Bronchial epithelial cell (primary cell): Measurements from ENCODE around the gene ESPL1. TPM values are rescaled to one million over a fixed set of nuclear protein-coding genes. Genes with fewer than 3 reads are reported as not detected.

Experiments used
- DNase-seq: peaks from one replicate; pipeline ENCODE4 v3.0.0-alpha.2; 2010; ENCODE audit warnings: low read depth
- FAIRE-seq: peaks from 2 replicates; lab custom pipeline; 2011; peaks lifted over from hg19 to GRCh38; lab: Jason Lieb, UNC
- H3K27me3 ChIP-seq: 2 replicates; pipeline ENCODE4 v1.5.1; 2011; ENCODE audit warnings: low read length; ENCODE audit not compliant: control insufficient read depth, insufficient read depth
- H3K36me3 ChIP-seq: 2 replicates; pipeline ENCODE4 v1.5.1; 2011; ENCODE audit warnings: low read length; ENCODE audit not compliant: control insufficient read depth, insufficient read depth
- H3K4me3 ChIP-seq: 2 replicates; pipeline ENCODE4 v1.5.1; 2011; ENCODE audit warnings: mild to moderate bottlenecking, low read depth, low read length, control low read depth
- CTCF ChIP-seq: IDR thresholded peaks from 2 replicates; pipeline ENCODE4 v1.5.1; 2011; ENCODE audit warnings: mild to moderate bottlenecking, moderate library complexity, low read length, control low read depth, inconsistent platforms; ENCODE audit not compliant: insufficient read depth, severe bottlenecking
- total RNA-seq: library from RNA; depleted of rRNA; stranded (reverse); fragments of >200 nt; gene quantifications from 2 replicates; pipeline ENCODE4 v1.2.1, GENCODE V29; 2014

ESPL1 gene
- total RNA-seq, 1 donor from 2014 or later, result 0.26 TPM

- FAIRE-seq (no peak), DNase-seq (no peak)
- H3K36me3 ChIP-seq, result peaks cover 4% of the 10 kb centered on the region
- no peak for TF ChIP-seq CTCF
- no peak overlapping the region for H3K4me3 ChIP-seq
- no peaks in the 10 kb centered on the region for H3K27me3 ChIP-seq
These were observed 18.3 kb downstream of the ESPL1 start for GRCh38 chr12:53286448-53286847.

GRCh38 chr12:53287741-53288216, 19.7 kb downstream of the ESPL1 start:
- DNase-seq (peak; percentile 59), FAIRE-seq (no peak)
- peaks cover 4% of the 10 kb centered on the region for H3K36me3 ChIP-seq

GRCh38 chr12:53288322-53288721, 20.2 kb downstream of the ESPL1 start:
- H3K36me3 ChIP-seq, result peaks cover 4% of the 10 kb centered on the region
- DNase-seq (no peak), FAIRE-seq (no peak)
- TF ChIP-seq CTCF, result no peak
- H3K27me3 ChIP-seq, result no peaks in the 10 kb centered on the region
- H3K4me3 ChIP-seq, result no peak overlapping the region

More at GRCh38 chr12:53287741-53288216, 19.7 kb downstream of the ESPL1 start:
- TF ChIP-seq CTCF, result peak; percentile 83
- H3K4me3 ChIP-seq, result no peak overlapping the region
- no peaks in the 10 kb centered on the region for H3K27me3 ChIP-seq

GRCh38 chr12:53289891-53290290, 21.8 kb downstream of the ESPL1 start:
- DNase-seq, result no peak
- peaks cover 2% of the 10 kb centered on the region for H3K36me3 ChIP-seq
- no peak for TF ChIP-seq CTCF
- no peak overlapping the region for H3K4me3 ChIP-seq
- FAIRE-seq, result peak; percentile 36
- H3K27me3 ChIP-seq, result no peaks in the 10 kb centered on the region

GRCh38 chr12:53290661-53291060, 22.6 kb downstream of the ESPL1 start:
- Histone ChIP-seq H3K27me3 (no peaks in the 10 kb centered on the region), H3K4me3 (no peak overlapping the region), H3K36me3 (peaks cover 2% of the 10 kb centered on the region)
- FAIRE-seq (no peak), DNase-seq (no peak)
- TF ChIP-seq CTCF, result no peak

GRCh38 chr12:53292426-53292825, 24.3 kb downstream of the ESPL1 start:
- H3K27me3 ChIP-seq, result no peaks in the 10 kb centered on the region
- no peak for DNase-seq
- H3K36me3 ChIP-seq, result peaks cover 2% of the 10 kb centered on the region
- no peak overlapping the region for H3K4me3 ChIP-seq
- FAIRE-seq, result no peak
- TF ChIP-seq CTCF, result no peak
